ENCODE measurements around the gene GSX1.

The GSX1 gene

GRCh38 chr13:27834095-27834494 lies 41.8 kb downstream of the GSX1 start:
- DNase-seq (ENCODE audit: low spot score), result no peak

DNA sequence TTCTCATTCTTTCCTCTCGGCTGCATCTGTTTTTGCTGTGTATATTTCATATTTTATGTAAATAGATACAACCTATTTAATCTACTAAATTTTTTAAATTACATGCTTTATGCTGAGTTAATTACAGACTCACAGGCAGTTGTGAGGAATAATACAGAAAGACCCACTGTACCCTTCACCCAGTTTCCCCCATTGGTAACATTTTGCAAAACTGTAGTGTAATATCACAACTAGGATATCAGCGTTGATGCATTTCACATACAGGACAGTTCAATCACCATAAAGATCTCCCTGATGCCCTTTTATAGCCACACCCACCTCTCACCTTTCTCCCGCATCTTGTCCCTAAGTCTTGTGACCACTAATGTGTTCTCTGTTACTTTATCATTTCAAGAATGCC lies 43.5 kb downstream of the GSX1 start:
- DNase-seq (ENCODE audit: low spot score), result no peak

GRCh38 chr13:27839809-27840467 lies 47.7 kb downstream of the GSX1 start:
- no peak for DNase-seq (ENCODE audit: low spot score)

- DNase-seq (ENCODE audit: low spot score), result no peak
These were observed 50.3 kb downstream of the GSX1 start for GRCh38 chr13:27842571-27842970.
